Upper lobe of left lung (tissue), 4 donors: ENCODE measurements around the gene ROBO1.

ENCODE experiments used
- CTCF ChIP-seq, 6 experiments: fragments of 450-650 bp in 4 of 6; fragments of 200-600 bp in 2 of 6; sonication (generic) in 2 of 6; IDR thresholded peaks; one replicate each; pipeline ENCODE4 v1.5.1; 2016 to 2019; ENCODE audit warnings: antibody characterized with exemption in 6 of 6
- EP300 ChIP-seq, 4 donors: sonication (generic); formaldehyde crosslinking; IDR thresholded peaks; one replicate each; pipeline ENCODE4 v1.5.1; 2017; ENCODE audit warnings: antibody characterized with exemption in 4 of 4, control low read depth in 2 of 4
- POLR2A ChIP-seq, 4 donors: fragments of 450-650 bp; IDR thresholded peaks; one replicate each; pipeline ENCODE4 v1.5.1; 2016 to 2017; ENCODE audit warnings: antibody characterized with exemption in 4 of 4, mild to moderate bottlenecking in 2 of 4
- POLR2AphosphoS5 ChIP-seq, 2 donors: sonication (generic); formaldehyde crosslinking; IDR thresholded peaks; one replicate each; pipeline ENCODE4 v1.5.1; 2017; ENCODE audit warnings: antibody characterized with exemption in 2 of 2

GRCh38 chr3:79249701-79250100 is 518.1 kb downstream of the ROBO1 start:
- TF ChIP-seq CTCF (IDR thresholded peaks at IDR 0.05), result no peak
- no peak for TF ChIP-seq POLR2A (IDR thresholded peaks at IDR 0.05)
- TF ChIP-seq POLR2AphosphoS5 (IDR thresholded peaks at IDR 0.05), result no peak
- no peak for TF ChIP-seq EP300 (IDR thresholded peaks at IDR 0.05)
